GM23338 (cell line): ENCODE data around the gene RUVBL1.

Experiments
- CREB1 ChIP-seq: fragments of 250-450 bp; sonication (Bioruptor Pico); IDR thresholded peaks from 2 replicates; pipeline ENCODE4 v1.5.0; 2020; ENCODE audit warnings: low read depth, mild to moderate bottlenecking, moderate library complexity
- CTCF ChIP-seq, 2 experiments: fragments of 200-600 bp in 1 of 2; sonication (generic) in 1 of 2; conservative IDR thresholded peaks; 2 replicates each; pipeline versions ENCODE4 v1.5.1 to v1.6.1; 2016 to 2017; ENCODE audit warnings: antibody characterized with exemption in 2 of 2, low read depth in 2 of 2, mild to moderate bottlenecking in 2 of 2, moderate library complexity in 1 of 2
- EZH2 ChIP-seq: fragments of 200-600 bp; sonication (generic); IDR thresholded peaks from one replicate; pipeline ENCODE4 v1.8.0; 2017; ENCODE audit warnings: antibody characterized with exemption, mild to moderate bottlenecking, low read depth; ENCODE audit not compliant: unreplicated experiment
- EZH2phosphoT487 ChIP-seq: fragments of 200-600 bp; sonication (generic); IDR thresholded peaks from one replicate; pipeline ENCODE4 v1.8.1; 2018; ENCODE audit warnings: antibody characterized with exemption; ENCODE audit not compliant: unreplicated experiment
- JUNB ChIP-seq: IDR thresholded peaks from one replicate; pipeline ENCODE4 v1.6.1; 2016; ENCODE audit warnings: antibody characterized with exemption; ENCODE audit not compliant: unreplicated experiment
- NANOG ChIP-seq: IDR thresholded peaks from 2 replicates; pipeline ENCODE4 v1.6.1; 2016; ENCODE audit warnings: antibody characterized with exemption, borderline replicate concordance
- POLR2AphosphoS5 ChIP-seq: IDR thresholded peaks from 2 replicates; pipeline ENCODE4 v1.6.1; 2016; ENCODE audit warnings: antibody characterized with exemption, low read depth
- REST ChIP-seq: IDR thresholded peaks from one replicate; pipeline ENCODE4 v1.6.1; 2018; ENCODE audit warnings: antibody characterized with exemption; ENCODE audit not compliant: unreplicated experiment
- STAT1 ChIP-seq: IDR thresholded peaks from one replicate; pipeline ENCODE4 v1.6.1; 2016; ENCODE audit warnings: antibody characterized with exemption; ENCODE audit not compliant: unreplicated experiment
- ZNF114 ChIP-seq: fragments of 250-450 bp; sonication (Bioruptor Pico); IDR thresholded peaks from 2 replicates; pipeline ENCODE4 v1.5.0; 2020; ENCODE audit warnings: mild to moderate bottlenecking, moderate library complexity
- ZNF331 ChIP-seq: fragments of 250-450 bp; sonication (Bioruptor Pico); IDR thresholded peaks from 2 replicates; pipeline ENCODE4 v1.5.0; 2020; ENCODE audit warnings: low read depth, mild to moderate bottlenecking, moderate library complexity
- ZNF462 ChIP-seq: fragments of 250-450 bp; sonication (Bioruptor Pico); IDR thresholded peaks from 2 replicates; pipeline ENCODE4 v1.5.0; 2020; ENCODE audit warnings: mild to moderate bottlenecking, moderate library complexity

GRCh38 chr3:128063865-128064264, 59.7 kb downstream of the RUVBL1 start:
- TF ChIP-seq EZH2 (no peak), ZNF331 (CRISPR knock-in tag) (no peak), CTCF (conservative IDR thresholded peaks at IDR 0.05; ENCODE audit: low read depth in 2 of 2) (no peak), EZH2phosphoT487 (no peak), REST (no peak), CREB1 (CRISPR knock-in tag) (no peak), POLR2AphosphoS5 (no peak), JUNB (no peak), STAT1 (no peak), NANOG (no peak), ZNF114 (CRISPR knock-in tag) (no peak), ZNF462 (no peak)
